HG03469 (cell line): ENCODE results near the gene HCRTR2.

Source experiments
- ATAC-seq: cut with Tn5 transposase; IDR thresholded peaks from one replicate; pipeline ENCODE4 v1.9.1; 2021; ENCODE audit warnings: mild to moderate bottlenecking, moderate library complexity, moderate number of reproducible peaks; ENCODE audit not compliant: unreplicated experiment

Gene HCRTR2

GRCh38 chr6:55319961-55320695, 145.8 kb downstream of the HCRTR2 start:
- ATAC-seq: no peak

GRCh38 chr6:55320696-55321086, 146.4 kb downstream of the HCRTR2 start:
- no peak for ATAC-seq

- no peak for ATAC-seq
Observed at GRCh38 chr6:55327169-55327568, 152.9 kb downstream of the HCRTR2 start, which contains the start of gene GFRAL. Gene GFRAL, plus strand, starts transcription at chr6:55327469. Its CDS starts 86 bp downstream, at chr6:55327555.
